ENCODE measurements around the gene CPN1.
"Not testable (repeated sequence)": the region's sequence is repeated elsewhere in the genome, so short reads cannot be mapped to it uniquely, and the experiment has no call there.

- not testable (repeated sequence) for TF ChIP-seq POLR2A, POLR2AphosphoS5 (IDR thresholded peaks at IDR 0.05; ENCODE audit: low read depth, low read length)
These were observed 43.7 kb upstream of the CPN1 start for GRCh38 chr10:100125335-100125734.

Data from GM12892 (cell line).